ENCODE results near the gene RGS17. TPM values are rescaled to one million over a fixed set of nuclear protein-coding genes. Genes with fewer than 3 reads are reported as not detected.

The RGS17 gene
- total RNA-seq, 1 experiment from 2014 or later: 3.2 TPM

GRCh38 chr6:153045271-153045670, 85.8 kb downstream of the RGS17 start:
- no peaks in the 10 kb centered on the region for H3K79me2 ChIP-seq (ENCODE audit: insufficient read depth, low read length)
- no peaks in the 10 kb centered on the region for H4K20me1 ChIP-seq (ENCODE audit: control insufficient read depth, insufficient read depth, insufficient read length)
- H2BK120ac ChIP-seq (ENCODE audit: low read depth, low read length, poor library complexity, severe bottlenecking): no peak overlapping the region
- no peak overlapping the region for H3K18ac ChIP-seq (ENCODE audit: insufficient read length, low read depth, low read length)
- H2BK12ac ChIP-seq (ENCODE audit: insufficient read length, low read depth, low read length): no peak overlapping the region
- no peaks in the 10 kb centered on the region for H3K79me1 ChIP-seq (ENCODE audit: insufficient read depth, low read depth, low read length, poor library complexity, severe bottlenecking)
- no peaks in the 10 kb centered on the region for H3K27me3 Mint-ChIP-seq (ENCODE audit: low read depth)
- H3K27ac Mint-ChIP-seq: no peak overlapping the region
- peaks cover 0 to 2% of the 10 kb centered on the region in 2 experiments; a peak in 1 of 5 replicates for H3K9me3 Mint-ChIP-seq
- H3K9ac ChIP-seq (ENCODE audit: extremely low read depth, insufficient read length, low read length): no peak overlapping the region
- H3K27ac ChIP-seq (ENCODE audit: insufficient read length, low read depth, low read length): no peak overlapping the region
- H4K5ac ChIP-seq (ENCODE audit: insufficient read length, low read depth, low read length): no peak overlapping the region
- H3K27me3 ChIP-seq (ENCODE audit: insufficient read depth, low read length): no peaks in the 10 kb centered on the region
- no peak overlapping the region for H2AFZ ChIP-seq (ENCODE audit: low read length)
- H3K36me3 Mint-ChIP-seq (ENCODE audit: insufficient read depth in 1 of 3, low read depth in 3 of 3): peaks cover 2 to 18% (median 8%) of the 10 kb centered on the region in 3 experiments; a peak in 5 of 7 replicates
- no peak overlapping the region for H2BK5ac ChIP-seq (ENCODE audit: insufficient read length, low read length)
- H3K23me2 ChIP-seq (ENCODE audit: insufficient read length, low read depth, low read length, poor library complexity, severe bottlenecking): no peaks in the 10 kb centered on the region
- H3K14ac ChIP-seq (ENCODE audit: insufficient read depth, low read length): no peak overlapping the region
- no peak overlapping the region for H2BK15ac ChIP-seq (ENCODE audit: low read depth, low read length)
- peaks cover 22 to 30% of the 10 kb centered on the region in 2 experiments for H3K4me1 Mint-ChIP-seq
- H3K4ac ChIP-seq (ENCODE audit: low read depth, low read length): no peak overlapping the region
- no peak overlapping the region for H3K4me3 Mint-ChIP-seq
- H3K4me2 ChIP-seq (ENCODE audit: insufficient read depth, insufficient read length, low read length): no peak overlapping the region
- H2BK20ac ChIP-seq (ENCODE audit: low read depth, low read length, poor library complexity, severe bottlenecking): no peak overlapping the region
- no peak overlapping the region for H3T11ph ChIP-seq (ENCODE audit: low read length)
- TF ChIP-seq CTCF (conservative IDR thresholded peaks at IDR 0.05): no peak
- H4K91ac ChIP-seq (ENCODE audit: insufficient read length, low read depth, low read length): no peak overlapping the region
- no peak overlapping the region for H4K8ac ChIP-seq (replicated peaks; ENCODE audit: insufficient read length, low read depth, low read length)
- H3K4me1 ChIP-seq (ENCODE audit: insufficient read depth, low read length): no peaks in the 10 kb centered on the region
- no peak overlapping the region for H3K56ac ChIP-seq (ENCODE audit: insufficient read length, low read depth, low read length)
- no peak for DNase-seq
- no peak overlapping the region for H2AK5ac ChIP-seq (ENCODE audit: insufficient read length, low read length)
- H3K9me3 ChIP-seq (ENCODE audit: control insufficient read depth, low read depth, low read length): no peaks in the 10 kb centered on the region
- no peak overlapping the region for H3K23ac ChIP-seq (ENCODE audit: insufficient read length, low read depth, low read length)
